ENCODE results near the gene GPR162. TPM values are rescaled to one million over a fixed set of nuclear protein-coding genes. Genes with fewer than 3 reads are reported as not detected.

The GPR162 gene
- total RNA-seq, 2 experiments from 2014 or later: 0.25 to 0.29 TPM

- Mint-ChIP-seq H3K27me3 (peaks cover 2% of the 10 kb centered on the region), H3K4me1 (peaks cover 68% of the 10 kb centered on the region), H3K36me3 (ENCODE audit: low read depth) (peaks cover 2% of the 10 kb centered on the region), H3K27ac (peak overlapping the region; percentile 84), H3K4me3 (no peak overlapping the region), H3K9me3 (no peaks in the 10 kb centered on the region)
- CTCF ChIA-PET: interaction anchor here (0.9 to 14.2 kb wide), 8 partner anchors 8 to 222 kb away, joined by 5 to 120 read pairs (median 9); partner anchors contain the start of genes CD4, LAG3, MLF2 and PTMS
- no peak for DNase-seq
- POLR2A ChIA-PET: interaction anchor here (1.2 kb wide), 1 partner anchor 10 kb away, joined by 4 read pairs; the partner anchor contains the start of gene CD4
Measured at GRCh38 chr12:6779708-6780432, 41.8 kb upstream of the GPR162 start.

- Mint-ChIP-seq H3K36me3 (ENCODE audit: low read depth) (peaks cover 2% of the 10 kb centered on the region), H3K4me1 (peaks cover 62% of the 10 kb centered on the region), H3K4me3 (no peak overlapping the region), H3K27ac (no peak overlapping the region), H3K9me3 (no peaks in the 10 kb centered on the region), H3K27me3 (peaks cover 2% of the 10 kb centered on the region)
- POLR2A ChIA-PET: interaction anchor here (1.2 kb wide), 1 partner anchor 9 kb away, joined by 4 read pairs; the partner anchor contains the start of gene CD4
- CTCF ChIA-PET: interaction anchor here (0.6 to 14.2 kb wide), 9 partner anchors 9 to 223 kb away, joined by 3 to 120 read pairs (median 8); partner anchors contain the start of genes CD4, LAG3, MLF2 and PTMS
- DNase-seq: no peak
Measured at GRCh38 chr12:6780573-6780972, 41.0 kb upstream of the GPR162 start.

GRCh38 chr12:6782119-6782518, 39.5 kb upstream of the GPR162 start:
- ChIA-PET POLR2A (interaction anchor here (0.7 kb wide), 1 partner anchor 11 kb away, joined by 3 read pairs; no protein-coding TSS in a partner anchor), CTCF (interaction anchor here (1.1 to 14.2 kb wide), 8 partner anchors 8 to 63 kb away, joined by 3 to 120 read pairs (median 8); partner anchors contain the start of genes MLF2 and PTMS)
- Mint-ChIP-seq H3K4me3 (no peak overlapping the region), H3K9me3 (no peaks in the 10 kb centered on the region), H3K36me3 (ENCODE audit: low read depth) (no peaks in the 10 kb centered on the region), H3K4me1 (peaks cover 68% of the 10 kb centered on the region), H3K27ac (no peak overlapping the region), H3K27me3 (no peaks in the 10 kb centered on the region)
- DNase-seq: no peak

- ChIA-PET POLR2A (no interaction called here), CTCF (interaction anchor here (1.5 to 14.2 kb wide), 6 partner anchors 9 to 62 kb away, joined by 3 to 120 read pairs (median 8); partner anchors contain the start of gene PTMS)
- H3K36me3 Mint-ChIP-seq (ENCODE audit: low read depth): no peaks in the 10 kb centered on the region
- peaks cover 71% of the 10 kb centered on the region for H3K4me1 Mint-ChIP-seq
- no peak for DNase-seq
- no peaks in the 10 kb centered on the region for H3K9me3 Mint-ChIP-seq
- H3K4me3 Mint-ChIP-seq: no peak overlapping the region
- no peaks in the 10 kb centered on the region for H3K27me3 Mint-ChIP-seq
- H3K27ac Mint-ChIP-seq: peak overlapping the region; percentile 82
Measured at GRCh38 chr12:6782850-6783566, 38.6 kb upstream of the GPR162 start.

- Mint-ChIP-seq H3K9me3 (no peaks in the 10 kb centered on the region), H3K27ac (no peak overlapping the region), H3K4me1 (peaks cover 72% of the 10 kb centered on the region), H3K4me3 (no peak overlapping the region), H3K36me3 (ENCODE audit: low read depth) (no peaks in the 10 kb centered on the region), H3K27me3 (no peaks in the 10 kb centered on the region)
- no peak for DNase-seq
- ChIA-PET POLR2A (no interaction called here), CTCF (interaction anchor here (1.2 to 14.2 kb wide), 7 partner anchors 8 to 51 kb away, joined by 4 to 120 read pairs (median 7); partner anchors contain the start of genes MLF2 and PTMS)
Measured at GRCh38 chr12:6783828-6784227, 37.8 kb upstream of the GPR162 start.

GRCh38 chr12:6784296-6784695, 37.3 kb upstream of the GPR162 start:
- POLR2A ChIA-PET: no interaction called here
- Mint-ChIP-seq H3K9me3 (no peaks in the 10 kb centered on the region), H3K4me3 (no peak overlapping the region), H3K36me3 (ENCODE audit: low read depth) (no peaks in the 10 kb centered on the region), H3K4me1 (peaks cover 72% of the 10 kb centered on the region), H3K27ac (no peak overlapping the region), H3K27me3 (no peaks in the 10 kb centered on the region)
- no peak for DNase-seq
- CTCF ChIA-PET: interaction anchor here (1.2 to 14.2 kb wide), 6 partner anchors 8 to 50 kb away, joined by 4 to 120 read pairs (median 6); partner anchors contain the start of genes MLF2 and PTMS

GRCh38 chr12:6784761-6785160, 36.9 kb upstream of the GPR162 start:
- POLR2A ChIA-PET: no interaction called here
- Mint-ChIP-seq H3K9me3 (no peaks in the 10 kb centered on the region), H3K4me3 (no peak overlapping the region), H3K36me3 (ENCODE audit: low read depth) (peaks cover 2% of the 10 kb centered on the region), H3K27me3 (no peaks in the 10 kb centered on the region), H3K27ac (no peak overlapping the region), H3K4me1 (peaks cover 68% of the 10 kb centered on the region)
- CTCF ChIA-PET: interaction anchor here (0.6 to 14.2 kb wide), 7 partner anchors 7 to 60 kb away, joined by 3 to 120 read pairs (median 6); partner anchors contain the start of genes MLF2 and PTMS
- no peak for DNase-seq

GRCh38 chr12:6786416-6787094, 35.1 kb upstream of the GPR162 start:
- H3K4me3 Mint-ChIP-seq: peak overlapping the region; percentile 18
- ChIA-PET CTCF (interaction anchor here (0.6 to 14.2 kb wide), 9 partner anchors 8 to 157 kb away, joined by 3 to 120 read pairs (median 3); partner anchors contain the start of genes C12orf57, COPS7A, PTMS and RNU7-1), POLR2A (no interaction called here)
- peak overlapping the region; percentile 89 for H3K27ac Mint-ChIP-seq
- H3K9me3 Mint-ChIP-seq: no peaks in the 10 kb centered on the region
- H3K27me3 Mint-ChIP-seq: no peaks in the 10 kb centered on the region
- peaks cover 58% of the 10 kb centered on the region for H3K4me1 Mint-ChIP-seq
- DNase-seq: no peak
- H3K36me3 Mint-ChIP-seq (ENCODE audit: low read depth): peaks cover 5% of the 10 kb centered on the region

- CTCF ChIA-PET: interaction anchor here (0.6 to 14.2 kb wide), 9 partner anchors 8 to 210 kb away, joined by 3 to 120 read pairs (median 3); partner anchors contain the start of genes C12orf57, COPS7A, PTMS and RNU7-1
- H3K9me3 Mint-ChIP-seq: no peaks in the 10 kb centered on the region
- POLR2A ChIA-PET: no interaction called here
- no peaks in the 10 kb centered on the region for H3K27me3 Mint-ChIP-seq
- H3K4me3 Mint-ChIP-seq: no peak overlapping the region
- peaks cover 61% of the 10 kb centered on the region for H3K4me1 Mint-ChIP-seq
- H3K27ac Mint-ChIP-seq: peak overlapping the region; percentile 89
- peaks cover 11% of the 10 kb centered on the region for H3K36me3 Mint-ChIP-seq (ENCODE audit: low read depth)
- no peak for DNase-seq
Measured at GRCh38 chr12:6787309-6787708, 34.3 kb upstream of the GPR162 start.

- no peaks in the 10 kb centered on the region for H3K27me3 Mint-ChIP-seq
- peak within 1 kb of the TSS; percentile 95 for H3K27ac Mint-ChIP-seq
- no peaks in the 10 kb centered on the region for H3K9me3 Mint-ChIP-seq
- H3K4me3 Mint-ChIP-seq: peak within 1 kb of the TSS; percentile 95
- peaks cover 60% of the 10 kb centered on the region for H3K4me1 Mint-ChIP-seq
- DNase-seq: peak; percentile 85
- CTCF ChIA-PET: interaction anchor here (1.0 to 3.1 kb wide), 12 partner anchors 10 to 219 kb away, joined by 3 to 23 read pairs (median 4); partner anchors contain the start of genes MLF2 and P3H3
- POLR2A ChIA-PET: interaction anchor here (0.7 to 1.1 kb wide), 4 partner anchors 9 to 100 kb away, joined by 3 to 6 read pairs (median 4); partner anchors contain the start of genes SPSB2 and ZNF384
- peaks cover 16% of the 10 kb centered on the region for H3K36me3 Mint-ChIP-seq (ENCODE audit: low read depth)
Measured at GRCh38 chr12:6788972-6789924, 32.4 kb upstream of the GPR162 start, which contains the start of gene CD4. Gene CD4, plus strand, starts transcription at chr12:6789528. Its CDS starts 10,611 bp downstream, at chr12:6800139.

GRCh38 chr12:6790496-6791150, 31.0 kb upstream of the GPR162 start:
- Mint-ChIP-seq H3K27me3 (no peaks in the 10 kb centered on the region), H3K4me3 (peak overlapping the region; percentile 95), H3K9me3 (no peaks in the 10 kb centered on the region), H3K27ac (peak overlapping the region; percentile 95), H3K4me1 (peaks cover 61% of the 10 kb centered on the region), H3K36me3 (ENCODE audit: low read depth) (peaks cover 22% of the 10 kb centered on the region)
- peak; percentile 63 for DNase-seq
- ChIA-PET POLR2A (no interaction called here), CTCF (interaction anchor here (1.1 to 3.1 kb wide), 7 partner anchors 7 to 240 kb away, joined by 3 to 23 read pairs (median 9); partner anchors contain the start of gene PTMS)

Data from activated CD4-positive, alpha-beta T cell treated with anti-CD3 and anti-CD28 coated beads, Interleukin-2, amount 10 ng/mL, durations not matched to agents 7 days and 5 days (primary cell).